ENCODE measurements around the gene TXNRD2. TPM values are rescaled to one million over a fixed set of nuclear protein-coding genes. Genes with fewer than 3 reads are reported as not detected.

Gene TXNRD2
- 22.0 and 28.8 TPM in 2 replicates for total RNA-seq (ENCODE audit: low replicate concordance)

DNA sequence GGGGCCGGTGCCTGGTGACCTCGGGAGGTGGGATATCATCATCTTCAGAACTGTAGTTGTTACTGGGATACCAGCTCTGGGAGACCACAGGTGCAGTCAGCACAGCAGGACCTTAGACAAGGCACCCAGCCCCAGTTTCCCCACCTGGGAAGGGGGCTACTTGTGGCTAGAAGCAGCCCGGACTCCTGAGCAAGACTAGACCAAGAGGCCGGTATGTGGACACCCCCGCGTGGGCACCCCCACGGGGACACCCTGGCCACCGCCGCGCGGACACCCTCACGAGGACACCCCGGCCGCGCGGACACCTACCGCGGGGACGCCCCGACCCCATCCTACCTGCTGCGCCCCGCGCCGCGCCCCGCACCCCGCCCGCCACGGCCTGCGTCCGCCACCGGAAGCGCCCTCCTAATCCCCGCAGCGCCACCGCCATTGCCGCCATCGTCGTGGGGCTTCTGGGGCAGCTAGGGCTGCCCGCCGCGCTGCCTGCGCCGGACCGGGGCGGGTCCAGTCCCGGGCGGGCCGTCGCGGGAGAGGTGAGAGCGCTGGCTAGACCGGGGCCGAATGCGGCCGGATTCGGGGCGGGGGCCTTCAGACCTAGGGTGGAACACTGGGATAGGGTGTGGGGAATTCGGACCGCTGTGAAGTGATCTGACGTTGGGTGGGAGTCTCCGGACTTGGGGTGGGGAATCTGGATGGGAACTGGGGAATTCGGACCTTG, at the start of gene TXNRD2, which contains the start of gene COMT:
Gene TXNRD2, minus strand, starts transcription at position 454 of the 718 bp plus-strand sequence. Its CDS starts 15 bp downstream, at position 439.
Gene COMT, plus strand, starts transcription at position 408 of the 718 bp plus-strand sequence. CDS start 20,755 bp downstream, outside the sequence.

DNA sequence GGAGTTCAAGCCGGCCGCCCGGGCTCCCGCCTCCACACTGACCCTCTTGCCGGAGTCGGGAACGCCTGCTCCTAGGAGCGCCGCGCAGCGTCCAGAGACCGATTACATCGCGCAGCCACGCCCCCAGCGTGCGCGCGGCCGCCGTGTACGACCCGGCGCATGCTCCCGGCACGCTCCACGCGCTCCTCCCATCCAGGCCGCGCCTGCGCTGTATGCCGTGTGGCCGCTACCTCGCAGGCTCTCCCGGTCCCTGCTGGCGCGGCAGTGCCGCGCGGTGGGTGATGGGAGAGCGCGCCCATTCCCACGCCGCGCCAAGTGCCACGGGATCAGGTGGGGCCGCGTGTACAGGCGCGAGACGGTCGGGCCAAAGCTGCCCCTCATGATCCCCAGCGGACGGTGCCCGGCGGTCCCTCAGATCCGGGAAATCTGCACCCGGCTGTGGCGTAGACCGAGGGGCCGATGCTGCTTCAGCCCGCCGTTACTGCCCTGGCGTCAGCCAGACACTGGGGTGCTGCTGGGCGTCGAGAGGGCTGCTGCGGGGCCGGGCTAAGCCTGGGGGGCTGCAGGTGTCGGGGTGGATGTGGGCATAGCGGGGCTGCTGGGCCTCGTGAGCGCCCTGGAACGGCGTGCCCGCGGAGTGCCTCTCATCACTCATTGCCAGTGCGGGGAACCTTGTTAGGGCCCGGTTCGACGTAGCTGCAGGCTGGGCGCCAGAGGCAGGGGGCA, 86.7 kb downstream of the TXNRD2 start, which contains the start of the genes GNB1L and RTL10:
Gene GNB1L, minus strand, starts transcription at position 97 of the 726 bp plus-strand sequence. CDS start 33,519 bp downstream, outside the sequence.
Gene RTL10, minus strand, starts transcription at position 97 of the 726 bp plus-strand sequence. CDS start 2,613 bp downstream, outside the sequence.

Other genes with a start within 250 kb of the TXNRD2 start
- 55.8 and 56.9 TPM in 2 replicates for gene SEPTIN5, start 227.3 kb downstream of the TXNRD2 start, total RNA-seq (ENCODE audit: low replicate concordance)
- 5.3 TPM in 1 of 2 replicates, not detected in the other for gene GP1BB, start 218.3 kb downstream of the TXNRD2 start, total RNA-seq (ENCODE audit: low replicate concordance)
- not detected in 2 replicates for gene TBX1, start 181.0 kb downstream of the TXNRD2 start, total RNA-seq (ENCODE audit: low replicate concordance)
- gene GNB1L, start 86.9 kb downstream of the TXNRD2 start, total RNA-seq (ENCODE audit: low replicate concordance): 3.0 and 7.3 TPM in 2 replicates
- gene RTL10, start 86.9 kb downstream of the TXNRD2 start, total RNA-seq (ENCODE audit: low replicate concordance): 9.1 and 9.4 TPM in 2 replicates
- 288 and 572 TPM in 2 replicates for gene COMT, start within 50 bp of the TXNRD2 start, total RNA-seq (ENCODE audit: low replicate concordance)
- 7.6 and 22.9 TPM in 2 replicates for gene ARVCF, start 75.0 kb upstream of the TXNRD2 start, total RNA-seq (ENCODE audit: low replicate concordance)
- 50.6 and 65.3 TPM in 2 replicates for gene TANGO2, start 79.3 kb upstream of the TXNRD2 start, total RNA-seq (ENCODE audit: low replicate concordance)
- 28.3 and 29.3 TPM in 2 replicates for gene DGCR8, start 138.4 kb upstream of the TXNRD2 start, total RNA-seq (ENCODE audit: low replicate concordance)
- 89.0 and 186 TPM in 2 replicates for gene RANBP1, start 174.3 kb upstream of the TXNRD2 start, total RNA-seq (ENCODE audit: low replicate concordance)
- gene TRMT2A, start 175.4 kb upstream of the TXNRD2 start, total RNA-seq (ENCODE audit: low replicate concordance): 45.0 and 45.9 TPM in 2 replicates
- gene ZDHHC8, start 190.0 kb upstream of the TXNRD2 start, total RNA-seq (ENCODE audit: low replicate concordance): 4.3 and 9.7 TPM in 2 replicates
- not detected in 2 replicates for gene CCDC188, start 209.2 kb upstream of the TXNRD2 start, total RNA-seq (ENCODE audit: low replicate concordance)

Measured in smooth muscle cell of the coronary artery (primary cell).